GM18951 (cell line): ENCODE data around the gene VWC2.

Experiments used
- POLR2A ChIP-seq: IDR thresholded peaks from 4 replicates; pipeline ENCODE4 v1.6.1; 2011; ENCODE audit warnings: mild to moderate bottlenecking; ENCODE audit not compliant: insufficient read length, insufficient read depth; ENCODE audit errors: extremely low read depth
- in situ Hi-C: fragments of 300-500 bp; cut with MboI; formaldehyde crosslinking; loops from one replicate; pipeline ENCODE4 v1.12.0; 2022; ENCODE audit warnings: low sequenced_read_pairs, mixed read lengths, inconsistent platforms; ENCODE audit not compliant: unreplicated experiment

Gene VWC2

DNA sequence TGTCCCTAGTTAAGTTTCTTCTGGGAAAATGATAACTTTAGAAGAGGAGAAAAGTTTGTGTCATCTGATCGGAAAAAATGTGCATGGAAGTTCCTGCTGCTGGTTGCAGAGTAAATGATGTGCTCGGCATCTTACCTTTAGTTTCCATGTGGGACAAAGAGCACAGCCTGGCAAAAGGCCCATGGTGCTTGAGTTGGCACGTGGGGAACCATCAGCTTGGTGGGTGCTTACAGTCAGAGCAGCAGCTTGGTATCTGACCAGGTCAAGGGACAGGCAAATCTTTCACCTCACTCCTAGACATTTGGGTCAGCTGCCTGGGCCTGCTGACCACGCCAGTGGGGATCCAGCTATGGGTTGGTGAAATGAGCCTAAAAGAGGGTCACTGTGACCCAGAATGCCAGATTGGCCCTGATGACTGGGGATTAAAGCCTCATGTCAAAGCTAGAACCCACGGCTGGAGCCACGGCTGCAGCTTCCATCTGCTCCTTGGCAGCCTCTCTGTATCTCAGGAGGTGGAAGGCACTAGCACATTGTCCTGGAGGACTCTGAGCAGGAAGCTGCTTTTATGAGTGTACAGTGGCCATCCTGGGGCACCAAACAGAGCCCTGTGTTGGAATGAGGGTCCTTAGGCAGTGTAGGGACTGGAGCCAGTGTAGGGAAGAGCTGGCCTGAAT lies 24.7 kb downstream of the VWC2 start:
- no peak for TF ChIP-seq POLR2A
- in situ Hi-C loops: loop anchor here (10.0 kb wide), 1 partner anchor 153 kb away; no protein-coding TSS in a partner anchor

DNA sequence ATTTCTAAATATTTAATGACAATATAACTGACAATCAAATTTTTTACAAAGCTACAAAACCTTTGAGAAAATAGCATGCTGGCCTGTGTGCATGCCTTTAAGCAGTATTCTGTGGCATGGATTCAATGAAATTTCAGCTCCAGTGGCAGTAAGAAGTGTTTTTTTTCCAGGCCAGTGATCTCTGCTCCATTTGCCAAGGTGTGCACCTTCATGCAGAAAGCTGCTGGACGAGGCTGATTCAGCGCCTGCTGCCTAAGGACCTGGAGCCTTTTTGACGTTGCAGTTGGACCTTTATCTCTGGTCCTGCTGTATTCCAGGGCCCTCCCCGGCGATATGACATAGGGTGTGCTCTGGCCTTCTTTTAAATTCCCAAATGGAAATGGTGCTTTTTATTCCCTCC lies 26.6 kb downstream of the VWC2 start:
- in situ Hi-C loops: no loop called here
- TF ChIP-seq POLR2A: no peak

GRCh38 chr7:49802600-49802999 lies 29.2 kb downstream of the VWC2 start:
- TF ChIP-seq POLR2A: no peak
- in situ Hi-C loops: no loop called here

DNA sequence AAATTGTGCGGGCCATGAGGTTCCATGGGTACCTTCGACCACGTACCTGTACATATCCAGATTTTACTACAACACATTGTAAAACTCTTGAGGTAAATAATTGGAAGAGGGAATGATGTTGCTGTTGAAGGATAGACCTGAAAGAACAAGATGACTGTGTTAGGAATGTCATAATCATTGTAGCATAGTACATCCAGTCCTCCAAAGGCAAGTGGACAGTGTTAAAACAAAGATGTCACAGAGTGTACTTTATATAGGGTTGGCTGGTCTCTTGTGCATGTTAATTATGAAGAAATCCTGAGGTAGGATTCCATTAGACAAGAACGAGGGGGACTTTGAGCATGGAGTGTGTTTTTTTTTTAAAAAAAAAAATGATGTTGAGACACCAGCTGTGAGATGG lies 30.4 kb downstream of the VWC2 start:
- TF ChIP-seq POLR2A: no peak
- in situ Hi-C loops: no loop called here

DNA sequence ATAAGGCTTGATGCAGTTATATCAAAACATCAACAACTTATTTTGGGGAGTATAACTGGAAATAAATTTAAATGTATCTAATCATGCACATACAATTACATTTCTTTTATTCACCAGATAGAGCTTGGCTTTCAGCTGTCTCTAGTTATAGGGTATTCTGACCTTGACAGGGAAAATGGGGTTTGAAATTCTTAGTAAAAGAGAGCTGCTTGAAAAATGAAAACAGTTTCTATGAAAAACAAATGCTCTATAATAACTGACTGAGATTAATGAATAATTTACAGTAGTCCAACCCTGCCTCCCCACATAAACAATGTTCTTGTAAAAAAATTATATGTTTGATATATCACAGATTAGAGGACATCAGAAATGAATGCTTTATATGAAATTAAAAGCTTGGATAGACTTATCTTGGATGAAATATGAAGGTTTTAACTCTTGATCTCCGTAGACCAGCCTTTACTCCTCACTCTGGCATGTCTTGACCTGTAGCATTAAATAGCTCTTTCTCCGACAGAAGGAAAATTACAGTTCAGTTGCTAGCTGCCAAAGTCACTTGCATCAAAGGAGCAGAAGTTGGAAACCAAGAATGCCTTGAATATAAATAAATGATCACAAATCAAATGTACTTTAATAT lies 32.1 kb downstream of the VWC2 start:
- in situ Hi-C loops: no loop called here
- no peak for TF ChIP-seq POLR2A

DNA sequence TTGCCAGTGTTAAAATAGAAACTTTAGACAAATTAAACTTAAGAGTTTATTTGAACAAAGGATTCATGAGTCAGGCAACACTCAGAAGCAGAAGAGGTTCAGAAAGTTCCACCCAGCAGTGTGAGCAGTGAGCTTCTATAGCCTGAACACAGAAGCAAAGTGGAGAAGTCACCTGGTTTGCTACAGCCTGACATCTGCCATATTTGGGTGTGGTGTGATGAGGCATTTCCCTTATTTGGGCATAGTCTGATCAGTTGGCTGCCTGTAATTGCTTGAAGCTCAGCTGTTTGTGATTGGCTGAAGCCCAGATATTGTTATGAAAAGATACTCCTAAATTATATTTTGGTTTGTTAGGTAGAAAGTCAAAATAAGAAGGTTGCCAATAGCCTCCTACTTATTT lies 39.1 kb downstream of the VWC2 start:
- TF ChIP-seq POLR2A: no peak
- in situ Hi-C loops: no loop called here

GRCh38 chr7:49817279-49817678 lies 43.8 kb downstream of the VWC2 start:
- no peak for TF ChIP-seq POLR2A
- in situ Hi-C loops: no loop called here

- in situ Hi-C loops: no loop called here
- no peak for TF ChIP-seq POLR2A
Observed at GRCh38 chr7:49821181-49821580, 47.7 kb downstream of the VWC2 start.

DNA sequence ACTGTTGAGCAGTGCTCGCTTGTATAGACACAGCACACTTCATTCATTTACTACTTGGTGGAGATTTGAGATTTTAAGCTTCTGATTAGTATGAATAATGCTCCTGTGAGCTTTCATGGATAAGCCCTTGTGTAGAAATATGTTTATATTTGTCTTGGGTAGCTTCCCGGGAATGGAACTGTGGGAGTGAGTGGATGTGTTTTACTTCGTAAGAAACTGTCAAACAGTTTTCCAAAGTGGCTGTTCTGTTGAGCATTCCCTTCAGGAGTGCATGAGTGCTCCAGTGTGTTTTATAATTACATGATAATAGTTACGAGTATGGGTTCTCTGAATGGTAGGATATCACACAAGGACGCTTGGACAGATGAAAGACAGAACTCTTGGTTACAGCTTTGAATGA lies 49.4 kb downstream of the VWC2 start:
- in situ Hi-C loops: no loop called here
- no peak for TF ChIP-seq POLR2A

- TF ChIP-seq POLR2A: no peak
- in situ Hi-C loops: no loop called here
Observed at GRCh38 chr7:49823566-49823965, 50.1 kb downstream of the VWC2 start.

DNA sequence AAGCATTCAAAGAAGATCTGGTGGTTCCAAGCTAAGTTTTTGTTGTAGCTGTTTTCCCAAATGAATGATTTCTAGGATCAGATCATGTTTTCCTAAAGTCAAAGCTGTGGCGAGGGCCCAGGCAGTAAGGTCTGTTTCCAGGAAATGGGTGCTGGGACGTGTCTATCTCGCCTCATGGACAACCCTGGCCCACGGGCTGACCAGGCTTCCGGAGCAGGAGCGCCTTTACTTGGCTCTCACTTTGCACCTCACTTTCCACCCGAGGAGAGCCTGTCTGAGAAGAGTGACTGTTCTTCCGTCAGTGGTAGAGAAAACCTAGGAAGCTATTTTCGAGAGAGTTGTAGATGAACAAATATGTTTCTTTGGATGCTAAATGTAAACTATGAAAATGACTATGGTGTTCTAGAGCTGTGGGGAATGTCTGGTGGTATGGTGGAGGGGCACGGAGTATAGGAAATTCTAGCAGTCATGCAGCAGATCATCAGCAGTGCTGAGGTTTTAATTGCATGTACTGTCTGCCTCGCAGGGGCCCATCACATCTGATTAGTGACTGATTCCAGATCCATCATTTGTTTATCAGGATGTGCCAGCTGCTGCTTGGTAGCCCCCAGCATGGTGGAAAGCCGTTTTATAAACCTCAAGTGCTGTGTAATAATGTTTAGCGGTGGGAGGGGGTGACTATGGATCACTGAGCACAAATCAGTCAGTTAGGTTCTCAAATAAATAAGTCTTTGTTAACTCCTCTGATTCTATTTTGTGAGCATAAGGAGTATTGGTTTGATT lies 66.6 kb downstream of the VWC2 start:
- in situ Hi-C loops: no loop called here
- TF ChIP-seq POLR2A: no peak

DNA sequence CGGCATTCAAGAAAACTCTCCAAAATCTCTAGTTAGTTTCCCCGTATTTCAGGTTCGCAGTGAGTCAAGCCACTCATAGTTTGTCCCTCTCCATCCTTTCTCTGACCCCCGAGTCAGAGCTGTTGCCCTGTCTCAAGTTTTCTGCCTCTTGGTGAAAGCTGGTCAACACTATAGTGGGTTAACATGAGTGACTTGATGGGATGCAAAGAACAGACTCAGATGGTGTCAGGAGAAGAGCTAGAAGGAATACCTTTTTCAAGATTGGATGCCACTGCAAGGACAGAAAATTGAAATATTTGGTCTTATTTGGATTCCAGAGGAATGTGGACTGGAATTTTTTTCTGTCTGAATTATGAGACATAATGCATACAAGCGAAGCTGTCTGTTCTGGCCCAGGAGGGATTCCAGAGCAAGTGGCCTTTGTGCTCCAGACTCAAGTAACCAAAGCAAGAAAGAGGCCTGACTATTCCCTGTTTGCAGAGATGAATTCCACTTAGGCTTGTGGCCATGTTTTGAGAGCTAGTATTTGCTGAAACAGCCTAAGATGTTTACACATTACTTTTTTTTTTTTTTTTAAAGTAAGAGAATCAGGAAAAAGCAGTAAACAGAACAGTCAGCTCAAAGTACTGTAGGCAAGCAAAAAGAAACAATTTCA lies 67.4 kb downstream of the VWC2 start:
- TF ChIP-seq POLR2A: no peak
- in situ Hi-C loops: no loop called here

DNA sequence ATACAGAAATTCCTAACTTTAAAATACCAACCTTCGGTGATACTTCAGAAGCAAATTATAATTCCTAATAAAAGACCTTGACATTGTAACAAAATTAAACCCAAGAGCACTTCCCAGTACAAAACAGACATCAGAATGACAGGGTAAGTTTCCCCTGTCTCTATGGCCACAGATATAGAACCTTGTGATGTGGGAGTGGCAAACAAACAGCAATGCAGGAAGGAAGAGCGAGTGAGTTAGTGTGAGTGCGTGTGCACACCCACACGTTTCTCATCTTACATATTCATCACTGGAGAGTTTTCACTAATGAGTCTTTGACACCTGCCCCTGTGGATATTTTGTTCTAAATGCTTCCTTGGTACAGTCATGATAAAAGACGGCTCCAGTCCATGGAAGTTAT lies 72.2 kb downstream of the VWC2 start:
- in situ Hi-C loops: no loop called here
- TF ChIP-seq POLR2A: no peak
